Measurements from ENCODE around the gene EXOC3L1. TPM values are rescaled to one million over a fixed set of nuclear protein-coding genes. Genes with fewer than 3 reads are reported as not detected.

EXOC3L1 gene
- total and polyA plus RNA-seq, 2 of the 13 experiments (the other 11 are each of a cell fraction or from before 2014, with no cell fraction given): 0.12 TPM; not detected in 1

GRCh38 chr16:67183627-67184452, 6.1 kb downstream of the EXOC3L1 start, which contains the start of gene MATCAP1 (continued):
- TF ChIP-seq, protein P1, sequence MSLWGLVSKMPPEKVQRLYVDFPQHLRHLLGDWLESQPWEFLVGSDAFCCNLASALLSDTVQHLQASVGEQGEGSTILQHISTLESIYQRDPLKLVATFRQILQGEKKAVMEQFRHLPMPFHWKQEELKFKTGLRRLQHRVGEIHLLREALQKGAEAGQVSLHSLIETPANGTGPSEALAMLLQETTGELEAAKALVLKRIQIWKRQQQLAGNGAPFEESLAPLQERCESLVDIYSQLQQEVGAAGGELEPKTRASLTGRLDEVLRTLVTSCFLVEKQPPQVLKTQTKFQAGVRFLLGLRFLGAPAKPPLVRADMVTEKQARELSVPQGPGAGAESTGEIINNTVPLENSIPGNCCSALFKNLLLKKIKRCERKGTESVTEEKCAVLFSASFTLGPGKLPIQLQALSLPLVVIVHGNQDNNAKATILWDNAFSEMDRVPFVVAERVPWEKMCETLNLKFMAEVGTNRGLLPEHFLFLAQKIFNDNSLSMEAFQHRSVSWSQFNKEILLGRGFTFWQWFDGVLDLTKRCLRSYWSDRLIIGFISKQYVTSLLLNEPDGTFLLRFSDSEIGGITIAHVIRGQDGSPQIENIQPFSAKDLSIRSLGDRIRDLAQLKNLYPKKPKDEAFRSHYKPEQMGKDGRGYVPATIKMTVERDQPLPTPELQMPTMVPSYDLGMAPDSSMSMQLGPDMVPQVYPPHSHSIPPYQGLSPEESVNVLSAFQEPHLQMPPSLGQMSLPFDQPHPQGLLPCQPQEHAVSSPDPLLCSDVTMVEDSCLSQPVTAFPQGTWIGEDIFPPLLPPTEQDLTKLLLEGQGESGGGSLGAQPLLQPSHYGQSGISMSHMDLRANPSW (CRISPR knock-in tag; IDR thresholded peaks at IDR 0.05; ENCODE audit: borderline replicate concordance): peak; percentile 87; the same call in 1 of the 2 replicates
- TF ChIP-seq ZKSCAN8 (CRISPR knock-in tag; IDR thresholded peaks at IDR 0.05; ENCODE audit: borderline replicate concordance) (peak; percentile 75; the same call in 1 of the 2 replicates), ERF (CRISPR knock-in tag; IDR thresholded peaks at IDR 0.05) (peak; percentile 39), NFIB (CRISPR knock-in tag; IDR thresholded peaks at IDR 0.05; ENCODE audit: borderline replicate concordance) (no peak), MXD4 (CRISPR knock-in tag; IDR thresholded peaks at IDR 0.05) (peak; percentile 81), ZSCAN5A (CRISPR knock-in tag; IDR thresholded peaks at IDR 0.05; ENCODE audit: borderline replicate concordance) (0 out of 2 replicates have a peak, but pooled peaks have one; percentile 13), PAX8 (CRISPR knock-in tag; IDR thresholded peaks at IDR 0.05; ENCODE audit: borderline replicate concordance) (peak; percentile 46; the same call in 1 of the 2 replicates), FOXA3 (CRISPR knock-in tag; IDR thresholded peaks at IDR 0.05) (peak; percentile 62; the same call in 1 of the 2 replicates), ZSCAN25 (CRISPR knock-in tag; IDR thresholded peaks at IDR 0.05) (peak; percentile 77; the same call in 1 of the 2 replicates), AGO1 (IDR thresholded peaks at IDR 0.05; ENCODE audit: low read depth, low read length, poor library complexity, severe bottlenecking) (no peak), BRF2 (CRISPR knock-in tag; IDR thresholded peaks at IDR 0.05) (no peak), KDM2A (CRISPR knock-in tag; IDR thresholded peaks at IDR 0.05; ENCODE audit: borderline replicate concordance, low read depth) (peak; percentile 80), KAT8 (CRISPR knock-in tag; IDR thresholded peaks at IDR 0.05) (peak; percentile 91), NRL (CRISPR knock-in tag; IDR thresholded peaks at IDR 0.05; ENCODE audit: borderline replicate concordance) (no peak; the same call in none of the 2 replicates), CHD2 (IDR thresholded peaks at IDR 0.05; ENCODE audit: low read depth, low read length) (peak; percentile 46; the same call in 1 of the 2 replicates), GZF1 (CRISPR knock-in tag; IDR thresholded peaks at IDR 0.05) (0 out of 2 replicates have a peak, but pooled peaks have one; percentile 41), SOX6 (IDR thresholded peaks at IDR 0.05) (no peak), SOX6 (CRISPR knock-in tag; IDR thresholded peaks at IDR 0.05) (peak; percentile 93), HNRNPLL (IDR thresholded peaks at IDR 0.05; ENCODE audit: low read depth, low read length, poor library complexity, severe bottlenecking) (peak; percentile 82)
- TF ChIP-seq, protein P2, sequence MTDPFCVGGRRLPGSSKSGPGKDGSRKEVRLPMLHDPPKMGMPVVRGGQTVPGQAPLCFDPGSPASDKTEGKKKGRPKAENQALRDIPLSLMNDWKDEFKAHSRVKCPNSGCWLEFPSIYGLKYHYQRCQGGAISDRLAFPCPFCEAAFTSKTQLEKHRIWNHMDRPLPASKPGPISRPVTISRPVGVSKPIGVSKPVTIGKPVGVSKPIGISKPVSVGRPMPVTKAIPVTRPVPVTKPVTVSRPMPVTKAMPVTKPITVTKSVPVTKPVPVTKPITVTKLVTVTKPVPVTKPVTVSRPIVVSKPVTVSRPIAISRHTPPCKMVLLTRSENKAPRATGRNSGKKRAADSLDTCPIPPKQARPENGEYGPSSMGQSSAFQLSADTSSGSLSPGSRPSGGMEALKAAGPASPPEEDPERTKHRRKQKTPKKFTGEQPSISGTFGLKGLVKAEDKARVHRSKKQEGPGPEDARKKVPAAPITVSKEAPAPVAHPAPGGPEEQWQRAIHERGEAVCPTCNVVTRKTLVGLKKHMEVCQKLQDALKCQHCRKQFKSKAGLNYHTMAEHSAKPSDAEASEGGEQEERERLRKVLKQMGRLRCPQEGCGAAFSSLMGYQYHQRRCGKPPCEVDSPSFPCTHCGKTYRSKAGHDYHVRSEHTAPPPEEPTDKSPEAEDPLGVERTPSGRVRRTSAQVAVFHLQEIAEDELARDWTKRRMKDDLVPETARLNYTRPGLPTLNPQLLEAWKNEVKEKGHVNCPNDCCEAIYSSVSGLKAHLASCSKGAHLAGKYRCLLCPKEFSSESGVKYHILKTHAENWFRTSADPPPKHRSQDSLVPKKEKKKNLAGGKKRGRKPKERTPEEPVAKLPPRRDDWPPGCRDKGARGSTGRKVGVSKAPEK (CRISPR knock-in tag; IDR thresholded peaks at IDR 0.05; ENCODE audit: borderline replicate concordance): no peak

Data from HepG2 (cell line).